Activated CD8-positive, alpha-beta memory T cell treated with anti-CD3 and anti-CD28 coated beads for 48 hours (primary cell): ENCODE results near the gene ANKRD22.

Experiments used
- DNase-seq, 3 experiments: peaks; one replicate each; pipeline ENCODE4 v3.0.0-alpha.2; 2020; ENCODE audit warnings: low read depth in 2 of 3, low spot score in 2 of 3

ANKRD22 gene

DNA sequence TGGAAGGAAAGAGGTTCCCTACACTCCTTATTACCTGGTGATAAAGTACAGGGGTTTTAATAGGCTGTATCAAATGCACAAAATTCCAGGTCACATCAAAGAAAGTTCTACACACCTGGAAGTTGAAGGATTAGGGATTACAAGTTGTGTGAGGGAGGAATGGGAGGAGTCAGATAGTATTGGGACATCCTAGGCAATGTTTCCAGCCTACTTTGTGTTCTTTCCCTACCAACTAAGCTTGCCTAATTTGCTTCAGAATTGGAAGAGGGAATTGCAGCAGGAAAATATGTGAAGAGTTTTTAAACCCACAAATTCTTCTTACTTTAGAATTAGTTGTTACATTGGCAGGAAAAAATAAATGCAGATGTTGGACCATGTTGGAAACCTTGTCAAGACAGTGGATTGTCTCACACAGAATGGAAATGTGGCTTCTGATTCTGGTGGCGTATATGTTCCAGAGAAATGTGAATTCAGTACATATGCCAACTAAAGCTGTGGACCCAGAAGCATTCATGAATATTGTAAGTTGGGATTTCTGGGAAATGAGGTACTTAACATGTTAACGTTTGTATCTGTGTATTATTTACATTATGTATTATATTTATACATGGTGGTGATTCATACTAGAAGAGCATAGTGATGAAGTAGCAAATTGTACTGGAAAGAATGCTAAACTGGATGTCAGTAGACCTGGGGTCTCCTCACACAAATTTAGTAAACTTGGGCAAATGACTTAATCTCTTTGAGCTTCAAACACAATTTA is 48.9 kb downstream of the ANKRD22 start, which contains the start of gene LIPM:
Gene LIPM, plus strand, starts transcription at position 208 of the 763 bp plus-strand sequence. Its CDS starts 167 bp downstream, at position 375.
- DNase-seq, result no peak

DNA sequence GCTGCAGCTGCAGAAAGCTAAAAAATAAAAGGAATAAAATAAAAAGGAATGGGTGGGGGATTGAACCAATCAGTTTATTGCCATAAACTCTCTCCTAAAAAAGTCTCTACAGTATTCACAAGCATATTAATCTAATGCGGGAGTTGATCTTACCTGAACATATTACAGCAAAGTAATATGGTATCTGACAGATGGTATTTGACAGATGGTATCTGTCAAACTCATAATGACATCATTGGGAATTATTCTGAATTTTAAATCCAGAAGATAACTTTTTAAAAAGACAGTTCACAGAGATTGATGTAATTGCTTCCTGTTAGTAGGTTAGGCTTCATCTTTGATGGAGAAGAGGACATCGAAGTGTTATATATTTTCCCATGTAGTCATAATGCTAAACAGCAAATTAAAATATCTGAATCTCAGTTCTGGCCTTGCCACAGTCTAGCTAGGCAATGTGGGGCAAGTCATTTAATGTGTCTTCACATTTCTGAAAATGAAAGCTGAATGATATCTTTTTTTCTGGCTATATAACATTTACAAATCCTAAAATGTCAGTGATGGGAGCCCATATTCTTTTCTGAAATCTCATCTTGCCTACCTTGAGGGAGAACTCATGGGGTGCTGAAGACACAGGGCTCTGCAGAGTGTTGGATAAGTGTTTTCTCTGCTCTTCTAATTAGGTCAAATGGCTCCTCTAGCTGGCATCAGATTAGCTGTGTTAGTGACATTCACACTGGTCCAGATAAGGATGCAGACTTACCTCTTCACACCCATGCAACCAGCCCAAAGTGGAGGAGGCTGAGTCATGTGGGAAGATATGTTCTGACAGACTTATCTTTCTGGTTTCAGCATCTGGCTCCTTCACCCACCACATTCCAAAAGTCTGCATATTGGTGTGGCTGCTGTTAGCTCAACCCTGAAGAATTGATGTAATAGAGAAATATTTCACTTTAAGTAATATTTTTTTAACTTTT is 51.2 kb downstream of the ANKRD22 start:
- no peak for DNase-seq

DNA sequence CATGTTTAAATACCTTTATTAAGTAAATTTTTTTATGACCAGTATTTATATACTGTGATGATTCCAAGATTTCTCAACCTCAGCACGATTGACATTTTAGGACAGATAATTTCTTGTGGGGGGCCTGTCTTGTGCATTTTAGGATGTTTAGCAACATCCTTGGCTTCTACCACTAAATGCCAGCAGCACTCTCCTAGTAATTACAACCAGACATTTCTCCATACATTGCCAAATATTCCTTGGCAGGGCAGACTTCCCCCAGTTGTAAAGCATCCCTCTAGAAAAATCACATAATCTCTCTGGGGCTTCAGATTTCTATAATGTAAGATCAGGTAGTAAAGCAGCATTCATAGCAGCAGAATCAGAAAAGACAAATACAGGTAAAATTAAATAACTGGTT is 56.9 kb downstream of the ANKRD22 start:
- DNase-seq, result no peak

DNA sequence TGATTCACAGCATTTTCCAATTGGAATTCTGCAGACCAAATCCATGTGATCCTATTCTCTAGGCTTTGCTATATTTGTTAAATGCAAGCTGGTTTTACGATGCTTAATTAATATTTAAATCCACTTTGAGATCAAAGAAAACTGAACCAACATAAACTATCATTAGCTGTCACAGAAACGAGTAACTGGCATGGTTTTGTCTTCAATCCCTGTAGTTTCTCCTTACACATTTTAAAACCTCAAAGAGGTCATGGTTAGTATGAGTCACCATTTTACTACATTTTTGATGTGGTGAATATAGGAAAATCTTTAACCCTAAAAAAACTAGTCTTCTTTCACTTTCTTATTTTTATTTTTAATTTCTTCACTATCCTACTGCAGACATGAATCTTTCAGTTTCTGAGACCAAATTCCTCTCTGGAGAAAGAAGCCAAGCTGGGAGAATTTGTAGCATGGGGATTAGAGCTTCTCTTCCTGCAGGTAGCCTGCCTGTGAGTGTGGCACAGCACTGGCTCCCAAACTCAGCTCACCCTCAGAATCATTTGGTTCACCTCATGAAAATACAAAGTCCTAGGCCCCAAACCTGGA is 57.8 kb downstream of the ANKRD22 start:
- DNase-seq, result no peak

DNA sequence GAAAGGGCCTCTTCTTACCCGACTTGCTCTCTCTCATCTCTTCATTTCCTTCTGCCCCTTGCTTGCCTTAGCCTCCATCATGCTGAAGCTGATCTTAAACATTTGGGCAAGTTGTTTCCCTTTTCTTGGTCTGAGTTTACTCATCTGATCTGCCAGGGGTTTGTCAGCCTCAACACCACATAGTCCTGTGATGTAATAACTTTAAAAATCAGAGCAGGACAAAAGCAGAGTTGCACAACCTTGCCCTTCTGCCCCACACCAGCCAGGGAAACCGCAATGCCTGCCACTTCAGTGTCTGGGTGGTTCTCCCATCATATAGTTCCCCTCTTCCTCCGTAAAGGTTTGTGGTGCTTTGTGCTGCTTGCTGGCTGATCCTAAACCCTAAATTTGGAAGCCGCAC is 59.0 kb downstream of the ANKRD22 start:
- DNase-seq, result no peak

DNA sequence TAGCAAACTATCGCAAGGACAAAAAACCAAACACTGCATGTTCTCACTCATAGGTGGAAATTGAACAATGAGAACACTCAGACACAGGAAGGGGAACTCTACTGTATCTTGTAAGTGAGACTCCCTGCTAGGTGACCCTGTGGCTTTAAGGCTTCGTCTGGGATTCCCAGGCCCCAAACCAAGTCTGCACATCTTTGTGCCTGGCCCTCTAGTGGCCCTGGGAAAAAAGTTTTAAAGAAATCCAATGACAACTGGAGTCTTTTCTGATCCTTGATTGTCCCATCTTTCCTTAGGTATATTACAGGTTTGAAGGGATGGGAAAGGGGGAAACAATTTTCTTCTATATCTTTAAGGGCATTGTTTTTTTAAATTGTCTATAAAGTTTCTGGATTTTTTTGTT is 59.7 kb downstream of the ANKRD22 start:
- no peak for DNase-seq

DNA sequence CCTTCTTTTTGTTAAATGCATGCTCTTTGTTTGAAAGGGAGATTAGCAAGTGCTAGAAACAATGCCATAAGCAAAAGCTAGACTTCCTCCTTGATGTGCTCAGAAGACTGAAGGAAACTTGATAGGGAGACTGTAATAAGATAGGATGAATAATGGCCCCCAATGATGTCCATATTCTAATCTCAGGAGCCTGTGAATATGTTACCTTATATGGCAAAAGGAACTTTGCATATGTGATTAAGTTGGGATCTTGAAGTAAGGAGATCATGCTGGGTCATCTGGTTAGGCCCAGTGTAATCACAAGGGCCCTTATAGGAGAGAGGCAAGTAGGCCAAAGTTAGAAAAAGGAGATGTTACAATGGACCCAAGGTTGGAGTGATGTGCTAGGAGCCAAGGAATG is 62.7 kb downstream of the ANKRD22 start:
- DNase-seq, result no peak

DNA sequence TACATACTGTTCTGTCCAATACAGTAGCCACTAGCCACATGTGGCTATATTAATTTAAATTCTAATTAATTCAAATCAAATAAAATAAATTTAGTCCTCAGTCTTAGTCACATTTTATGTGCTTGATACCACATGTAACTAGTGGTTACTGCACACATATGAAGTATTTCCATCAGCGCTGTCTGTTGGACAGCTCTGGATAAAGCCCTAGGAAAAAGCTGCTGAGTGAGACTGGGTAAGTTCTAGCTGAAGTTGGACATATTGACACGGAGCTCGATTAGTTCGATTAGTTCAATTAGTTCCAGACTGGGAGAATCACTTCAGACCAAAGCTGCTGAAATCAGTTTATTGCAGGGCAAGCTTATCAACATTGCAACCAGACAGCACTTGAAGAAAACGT is 64.2 kb downstream of the ANKRD22 start:
- no peak for DNase-seq

DNA sequence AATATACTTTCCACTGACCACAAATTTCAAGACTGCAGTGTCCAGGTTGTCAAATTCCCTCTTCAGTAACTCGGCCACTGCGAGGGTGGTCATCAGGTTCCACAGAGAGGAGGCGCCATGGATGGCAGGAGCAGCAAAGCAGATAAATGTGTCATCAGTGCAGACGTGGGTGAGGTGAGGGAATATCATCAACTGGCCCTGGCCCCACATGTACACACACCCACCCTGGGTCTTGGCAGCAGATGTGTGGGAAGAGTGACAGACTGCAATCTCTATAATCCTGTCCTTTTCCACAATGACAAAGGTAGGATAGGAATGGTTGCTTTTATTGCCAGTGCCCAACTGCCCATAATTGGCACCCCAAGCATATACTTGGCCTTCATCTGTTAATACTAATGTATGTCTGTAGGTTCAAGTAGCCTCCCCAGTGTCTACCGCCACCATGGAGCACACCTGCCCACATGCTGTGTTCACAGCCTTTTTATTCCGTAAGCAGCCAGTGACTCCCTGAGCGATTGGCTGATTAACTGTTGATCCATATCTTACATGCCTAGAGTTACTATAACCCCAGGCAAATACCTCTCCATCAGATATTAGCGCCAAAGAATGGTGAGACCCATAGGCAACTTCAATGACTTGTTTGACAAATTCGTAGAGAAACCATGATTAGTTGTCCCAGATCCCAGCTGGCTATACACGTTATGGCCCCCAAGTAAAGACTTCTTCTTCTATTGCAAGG is 65.4 kb downstream of the ANKRD22 start:
- DNase-seq, result no peak

DNA sequence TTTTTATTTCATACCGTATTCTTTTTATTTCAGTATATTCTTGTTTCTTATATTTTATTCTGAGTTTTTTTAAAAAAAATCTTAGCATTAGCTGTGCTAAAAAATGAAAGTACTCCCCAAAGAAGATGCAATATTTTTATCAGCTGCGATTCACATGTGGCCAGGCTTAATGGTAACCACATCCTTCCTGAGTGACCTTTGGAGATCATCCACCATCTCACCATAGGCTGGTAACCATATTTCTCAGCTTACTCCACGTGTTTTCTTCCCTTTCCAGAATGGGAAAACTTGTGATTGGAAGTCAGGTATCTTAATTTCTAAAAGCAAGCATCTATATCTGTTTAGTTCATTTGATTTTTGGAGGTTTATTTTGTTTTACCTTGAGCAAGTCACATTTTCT is 67.9 kb downstream of the ANKRD22 start:
- DNase-seq, result no peak

DNA sequence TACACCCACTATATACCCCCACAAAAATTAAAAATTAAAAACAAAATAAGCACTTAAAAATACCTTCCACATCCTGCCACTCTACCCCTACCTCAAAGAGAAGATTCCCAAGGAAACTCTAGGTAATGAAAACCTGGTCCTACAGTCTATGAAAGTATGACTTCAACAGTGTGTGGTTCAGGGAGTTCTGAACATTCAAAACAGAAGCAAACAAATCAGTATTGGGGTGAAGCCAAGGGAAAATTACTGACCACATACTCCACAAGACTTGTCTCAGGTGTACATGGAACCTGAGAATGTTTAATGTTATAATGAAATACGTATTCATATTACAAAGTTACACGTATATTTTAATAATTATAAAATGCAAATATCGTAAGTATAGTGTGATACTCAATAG is 69.4 kb downstream of the ANKRD22 start:
- DNase-seq, result no peak

DNA sequence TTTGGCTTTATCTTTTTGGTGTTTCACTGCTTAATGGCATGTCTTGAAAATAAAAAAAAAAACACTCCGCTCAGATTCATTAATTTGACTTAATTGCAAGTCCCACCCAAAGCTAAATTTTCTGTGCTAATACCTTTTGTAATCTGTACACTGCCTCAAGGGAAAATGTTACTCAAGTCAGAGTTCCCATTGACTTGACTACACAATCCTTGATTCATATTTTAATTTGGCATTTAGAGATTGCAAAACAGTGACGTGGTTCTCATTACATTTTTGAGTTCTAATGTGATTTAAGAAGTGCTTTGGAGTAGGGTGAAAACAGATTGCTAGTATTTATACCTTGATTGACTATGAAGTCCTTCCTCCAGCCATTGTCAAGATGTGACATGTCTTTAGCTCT is 70.4 kb downstream of the ANKRD22 start:
- DNase-seq, result no peak
